ENCODE measurements around the gene PPARD. TPM values are rescaled to one million over a fixed set of nuclear protein-coding genes. Genes with fewer than 3 reads are reported as not detected.

The PPARD gene
- polyA plus RNA-seq, 5 donors, result 18.5 to 27.4 (median 25.0) TPM

DNA sequence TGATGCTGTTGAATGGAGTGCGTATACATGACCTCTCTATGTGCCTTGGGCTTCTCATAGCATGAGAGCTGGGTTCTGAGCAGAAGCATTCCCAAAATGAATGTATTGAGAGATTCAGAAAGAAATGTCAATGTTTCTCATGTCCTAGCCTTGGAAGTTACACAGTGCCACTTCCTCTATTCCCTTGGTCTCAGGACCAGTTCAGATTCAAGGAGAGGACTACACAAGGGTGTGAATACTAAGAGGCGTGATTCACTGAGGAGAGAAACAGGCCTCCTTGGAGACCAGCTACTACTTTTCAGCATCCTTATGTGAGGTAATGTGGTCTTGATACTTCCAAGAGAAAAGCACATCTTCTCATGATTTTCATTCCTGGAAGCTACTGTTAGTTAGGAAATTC is 10.4 kb downstream of the PPARD start:
- DNase-seq, result no peak

- no peak for DNase-seq
Measured at GRCh38 chr6:35354361-35355135, 12.2 kb downstream of the PPARD start.

- no peak for DNase-seq
Measured at GRCh38 chr6:35356391-35356790, 14.0 kb downstream of the PPARD start.

DNA sequence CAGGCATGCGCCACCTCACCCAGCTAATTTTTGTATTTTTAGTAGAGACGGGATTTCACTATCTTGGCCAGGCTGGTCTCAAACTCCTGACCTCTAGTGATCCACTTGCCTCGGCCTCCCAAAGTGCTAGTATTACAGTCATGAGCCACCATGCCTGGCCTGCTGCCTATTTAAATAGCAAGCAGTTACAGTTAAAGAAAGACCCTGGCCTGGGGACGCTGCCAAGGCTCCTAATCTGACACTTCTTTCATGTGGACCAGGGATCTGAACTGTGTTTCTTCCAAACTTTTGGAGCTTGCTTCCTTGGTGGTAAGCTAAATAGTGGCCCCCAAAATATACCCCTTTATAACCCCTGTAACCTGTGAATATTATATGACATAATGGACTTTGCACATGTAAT is 15.3 kb downstream of the PPARD start:
- no peak for DNase-seq

- DNase-seq, result no peak
Measured at GRCh38 chr6:35358086-35358485, 15.7 kb downstream of the PPARD start.

- no peak for DNase-seq
Measured at GRCh38 chr6:35359346-35359743, 17.0 kb downstream of the PPARD start.

GRCh38 chr6:35359744-35360348 is 17.5 kb downstream of the PPARD start:
- DNase-seq, result no peak

GRCh38 chr6:35360349-35361138 is 18.2 kb downstream of the PPARD start:
- DNase-seq, result no peak

DNA sequence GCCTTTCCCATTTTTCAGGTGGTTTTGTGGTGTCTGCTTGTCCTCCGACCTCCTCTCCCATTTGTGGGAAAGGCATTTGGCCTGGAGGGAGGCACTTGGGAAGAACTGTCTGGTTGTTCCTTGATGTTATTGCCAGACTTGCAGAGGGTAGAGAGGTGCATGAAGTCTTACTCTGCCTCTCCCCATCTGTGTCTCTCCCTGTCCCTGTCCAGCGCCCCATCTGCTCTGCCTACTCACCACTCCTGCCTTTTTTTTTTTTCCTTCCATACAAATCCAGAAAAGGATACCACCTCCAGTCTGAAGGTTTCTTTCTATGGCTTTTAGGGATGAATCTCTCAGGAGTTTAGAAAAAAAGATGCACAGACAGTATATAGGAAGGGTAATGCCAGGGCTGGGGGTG is 19.8 kb downstream of the PPARD start:
- DNase-seq, result no peak

DNA sequence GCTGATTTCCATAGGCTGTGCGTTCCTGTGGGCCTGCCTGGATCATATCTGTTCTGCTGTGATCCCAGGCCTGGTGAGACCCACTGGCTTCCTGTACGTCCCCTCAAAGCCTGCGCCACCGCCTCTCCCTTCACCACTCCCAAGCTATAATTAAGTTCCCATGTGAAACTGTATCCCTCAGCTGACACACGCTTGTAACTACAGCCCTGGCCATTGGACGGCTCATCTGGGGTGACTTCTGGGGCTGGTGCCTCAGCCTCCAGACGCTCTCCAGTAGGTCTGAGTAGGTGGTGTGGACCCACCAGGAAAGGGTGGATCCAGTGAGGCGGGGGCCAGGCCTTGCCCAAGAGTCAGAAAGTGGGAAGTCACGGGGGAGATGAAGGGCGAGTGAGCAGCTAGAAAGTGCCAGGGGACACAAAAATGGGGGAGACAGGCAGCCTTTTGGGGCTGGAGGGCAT is 21.0 kb downstream of the PPARD start:
- no peak for DNase-seq

DNA sequence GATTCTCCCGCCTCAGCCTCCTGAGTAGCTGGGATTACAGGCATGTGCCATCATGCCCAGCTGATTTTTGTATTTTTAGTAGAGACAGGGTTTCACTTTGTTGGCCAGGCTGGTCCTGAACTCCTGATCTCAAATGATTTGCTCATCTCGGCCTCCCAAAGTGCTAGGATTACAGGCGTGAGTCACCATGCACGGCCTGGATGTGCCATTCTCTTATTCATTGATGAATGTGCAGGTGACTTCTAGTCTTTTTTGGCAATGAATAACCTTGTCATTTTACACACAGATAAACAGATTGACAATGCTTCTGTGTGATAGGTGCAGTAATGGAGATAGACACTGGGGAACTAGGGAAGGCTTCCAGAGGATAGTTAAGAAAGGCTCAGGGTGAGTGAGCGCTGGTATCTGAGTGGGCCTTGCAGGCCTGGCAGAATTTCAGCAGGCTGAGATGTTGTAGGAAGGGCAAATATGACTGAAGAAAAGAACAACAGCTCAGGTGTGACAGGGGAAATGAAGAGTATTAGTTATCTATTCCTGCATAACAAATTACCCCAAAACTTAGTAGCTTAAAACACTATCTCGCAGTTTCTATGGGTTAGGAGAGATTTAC is 23.3 kb downstream of the PPARD start:
- no peak for DNase-seq

GRCh38 chr6:35366204-35366596 is 23.8 kb downstream of the PPARD start:
- no peak for DNase-seq

DNA sequence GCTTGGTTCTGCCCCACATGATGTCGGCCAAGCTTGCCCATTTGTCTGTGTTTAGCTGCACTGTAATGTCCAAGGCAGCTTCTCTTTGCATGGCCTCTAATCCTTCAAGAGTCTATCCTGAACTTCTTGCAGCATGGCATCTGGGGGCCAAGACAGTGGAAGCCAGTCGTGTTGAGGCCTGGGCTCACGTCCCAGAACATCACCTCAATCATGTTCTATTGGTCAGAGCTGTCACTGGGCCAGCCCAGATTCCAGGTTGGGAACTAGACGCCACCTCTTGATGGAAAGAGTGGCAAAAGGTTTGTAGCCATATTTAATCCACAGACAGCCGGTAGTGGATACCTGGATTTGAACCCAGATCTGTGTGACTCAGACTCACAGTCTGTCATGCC is 25.3 kb downstream of the PPARD start:
- no peak for DNase-seq

DNA sequence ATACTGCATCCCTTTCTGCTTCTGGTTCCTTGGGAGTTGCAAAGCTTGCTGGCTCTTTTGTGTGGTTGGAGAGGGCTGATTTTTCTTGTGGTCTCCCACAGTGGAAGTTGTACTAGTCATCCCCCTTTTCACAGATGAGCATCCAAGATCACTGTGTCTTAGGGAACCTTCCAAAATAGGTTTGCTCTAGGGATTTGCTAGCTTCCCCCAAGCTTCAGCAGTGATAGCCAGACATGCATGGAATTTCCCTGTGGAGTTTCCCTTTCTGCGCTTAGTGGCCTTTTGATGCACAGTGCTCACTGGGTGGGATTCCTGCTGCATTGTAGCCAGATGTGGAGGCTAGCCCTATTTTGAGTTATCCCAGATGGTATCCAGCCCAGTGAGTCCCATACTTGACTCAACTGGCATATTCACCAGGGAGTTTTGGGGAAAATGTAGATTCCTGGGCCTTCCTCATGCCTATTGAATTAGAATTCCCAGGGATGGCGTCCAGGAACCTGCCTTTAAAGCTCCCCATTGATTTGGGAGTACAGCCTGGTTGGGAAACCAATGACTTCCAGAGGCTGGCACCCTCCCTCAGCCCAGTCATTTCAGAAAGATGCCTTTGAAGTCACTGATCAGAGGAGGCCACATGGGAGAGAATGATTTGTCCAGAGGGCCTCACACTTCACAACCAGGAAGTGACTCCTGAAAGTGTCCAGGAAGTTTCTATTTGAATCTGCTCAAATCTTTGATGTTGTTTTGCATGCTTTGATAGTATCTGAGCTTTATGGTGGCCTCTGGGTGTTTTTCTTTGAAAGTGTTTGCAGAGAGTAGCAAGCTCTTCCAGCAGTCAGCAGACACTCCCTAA is 25.9 kb downstream of the PPARD start:
- DNase-seq, result no peak

DNA sequence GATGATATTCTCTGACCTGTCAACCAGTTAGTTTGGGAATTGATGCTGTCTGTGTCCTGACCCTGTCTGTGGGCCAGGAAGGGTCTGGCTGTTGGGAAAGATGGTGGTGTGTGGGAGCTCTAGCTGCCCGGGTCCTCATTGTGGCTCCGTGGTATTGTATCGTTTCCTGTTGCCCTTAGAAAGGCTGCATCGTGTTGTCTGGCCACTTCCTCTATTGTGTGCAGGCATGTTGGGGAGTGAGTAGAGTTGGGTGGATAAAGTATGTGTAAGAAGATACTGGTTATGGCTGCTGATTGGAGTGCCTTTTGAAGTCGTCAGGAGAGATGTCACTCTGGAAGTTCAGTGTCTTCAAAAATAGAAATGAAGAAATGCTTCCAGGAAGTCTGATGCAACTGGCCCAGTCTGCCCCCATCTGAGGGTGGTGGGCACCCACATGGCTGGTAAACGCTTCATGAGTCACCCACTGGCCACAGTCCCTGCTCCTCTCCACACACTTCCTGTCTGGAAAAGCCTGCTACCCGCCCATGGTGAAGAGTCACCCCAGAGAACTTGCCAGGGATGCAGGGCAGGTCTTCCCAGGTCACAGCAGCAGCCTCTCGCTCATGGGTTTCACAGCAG is 27.9 kb downstream of the PPARD start:
- no peak for DNase-seq

GRCh38 chr6:35370785-35371493 is 28.6 kb downstream of the PPARD start:
- DNase-seq, result no peak

- DNase-seq, result no peak
Measured at GRCh38 chr6:35371494-35372262, 29.3 kb downstream of the PPARD start.

DNA sequence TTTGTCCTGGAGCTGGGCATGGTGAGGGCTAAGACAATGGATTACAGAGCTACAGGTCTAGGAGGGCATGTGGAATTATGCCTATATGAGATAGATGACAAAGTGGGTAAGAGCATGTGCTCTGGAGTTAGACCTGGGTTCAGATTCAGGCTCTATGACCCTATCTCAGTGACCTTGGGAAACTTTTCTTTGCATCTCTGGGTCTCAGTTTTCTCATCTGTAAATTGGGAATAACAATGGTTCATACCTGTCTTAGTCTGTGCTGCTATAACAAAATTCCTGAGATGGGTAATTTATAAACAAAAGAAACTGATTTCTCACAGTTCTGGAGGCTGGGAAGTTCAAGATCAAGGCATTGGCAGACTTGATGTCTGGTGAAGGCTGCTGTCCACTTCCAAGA is 30.3 kb downstream of the PPARD start:
- no peak for DNase-seq

- no peak for DNase-seq
Measured at GRCh38 chr6:35376281-35376680, 33.9 kb downstream of the PPARD start.
